Activated CD4-positive, alpha-beta memory T cell treated with anti-CD3 and anti-CD28 coated beads for 36 hours (primary cell): ENCODE data around the gene LENEP. TPM values are rescaled to one million over a fixed set of nuclear protein-coding genes. Genes with fewer than 3 reads are reported as not detected.

Source experiments
- CTCF ChIA-PET: fragments of 350-600 bp; sonication (Branson Sonifier 250); formaldehyde crosslinking; loops from one replicate; lab custom pipeline; 2021; ENCODE audit warnings: antibody characterized with exemption, inconsistent platforms; lab: Charles Lee
- POLR2A ChIA-PET: fragments of 350-600 bp; sonication (Branson Sonifier 250); formaldehyde crosslinking; loops from one replicate; lab custom pipeline; 2021; ENCODE audit warnings: antibody characterized with exemption; lab: Charles Lee
- DNase-seq: peaks from one replicate; pipeline ENCODE4 v3.0.0-alpha.2; 2020
- H3K27ac Mint-ChIP-seq: one replicate; pipeline ENCODE4 v1.8.0; 2021; ENCODE audit warnings: mixed read lengths
- H3K27me3 Mint-ChIP-seq: one replicate; pipeline ENCODE4 v1.8.0; 2021; ENCODE audit warnings: mixed read lengths
- H3K36me3 Mint-ChIP-seq: one replicate; pipeline ENCODE4 v1.8.0; 2021; ENCODE audit warnings: mixed read lengths
- H3K4me1 Mint-ChIP-seq: one replicate; pipeline ENCODE4 v1.8.0; 2021; ENCODE audit warnings: low read depth, mixed read lengths
- H3K4me3 Mint-ChIP-seq: one replicate; pipeline ENCODE4 v1.8.0; 2021; ENCODE audit warnings: mild to moderate bottlenecking, mixed read lengths
- H3K9me3 Mint-ChIP-seq: one replicate; pipeline ENCODE4 v1.8.0; 2021; ENCODE audit warnings: mixed read lengths
- intact Hi-C: fragments of 100-400 bp; cut with micrococcal nuclease; formaldehyde crosslinking; loops from one replicate; pipeline ENCODE4 v1.15.1; 2023
- microRNA-seq: library from miRNA; unstranded; fragments of <30 nt; microRNA quantifications from one replicate; pipeline ENCODE4 v1.2.0, GENCODE V29; 2022; ENCODE audit warnings: borderline number of aligned reads, borderline microRNAs expressed, borderline replicate concordance
- total RNA-seq, 2 experiments: library from RNA; stranded (reverse); gene quantifications; one replicate each; pipeline ENCODE4 v1.2.3, GENCODE V29; 2021

Gene LENEP
- total RNA-seq, 2 experiments from 2014 or later = 0.36 to 0.56 TPM

- H3K36me3 Mint-ChIP-seq = no peaks in the 10 kb centered on the region
- DNase-seq = no peak
- H3K4me3 Mint-ChIP-seq = no peak overlapping the region
- peaks cover 2% of the 10 kb centered on the region for H3K27me3 Mint-ChIP-seq
- CTCF ChIA-PET = interaction anchor here (0.9 to 15.3 kb wide), 24 partner anchors 9 to 134 kb away, joined by 3 to 245 read pairs (median 6); partner anchors contain the start of genes DCST1, EFNA3, EFNA4 and KRTCAP2
- intact Hi-C loops = loop anchor here (2.0 kb wide), 1 partner anchor 41 kb away; no protein-coding TSS in a partner anchor
- peaks cover 7% of the 10 kb centered on the region for H3K4me1 Mint-ChIP-seq
- H3K27ac Mint-ChIP-seq = no peak overlapping the region
- H3K9me3 Mint-ChIP-seq = no peaks in the 10 kb centered on the region
- POLR2A ChIA-PET = no interaction called here
These were observed 50.4 kb downstream of the LENEP start for GRCh38 chr1:155043793-155044192.

Small RNA genes lying within 50 kb of the gene (microRNA-seq; reads per million reads assigned to microRNA genes)
- gene MIR4258 = not detected

Other genes starting within 250 kb of the LENEP start
- under 1 TPM; 0.02 to 0.14 TPM for gene KCNN3, start 123.3 kb upstream of the LENEP start, total RNA-seq
- 10 to 100 TPM; 51.2 to 54.0 TPM for gene PMVK, start 56.9 kb upstream of the LENEP start, total RNA-seq
- gene PBXIP1, start 37.5 kb upstream of the LENEP start, total RNA-seq = 10 to 100 TPM; 55.9 to 57.3 TPM
- gene PYGO2, start 31.8 kb upstream of the LENEP start, total RNA-seq = 10 to 100 TPM; 31.5 to 32.4 TPM
- gene SHC1, start 22.8 kb upstream of the LENEP start, total RNA-seq = 10 to 100 TPM; 43.4 to 46.5 TPM
- gene CKS1B, start 18.9 kb upstream of the LENEP start, total RNA-seq = 100 to 1,000 TPM; 197 to 205 TPM
- gene FLAD1, start 10.2 kb upstream of the LENEP start, total RNA-seq = 10 to 100 TPM; 45.4 to 49.4 TPM
- gene ZBTB7B, start 9.2 kb downstream of the LENEP start, total RNA-seq = 100 to 1,000 TPM; 124 to 125 TPM
- 1 to 10 TPM; 1.1 to 1.3 TPM for gene DCST2, start 40.2 kb downstream of the LENEP start, total RNA-seq
- gene DCST1, start 40.2 kb downstream of the LENEP start, total RNA-seq = under 1 TPM in 1 of 2 experiments, not detected in 1; 0.14 TPM
- 10 to 100 TPM; 54.3 to 60.5 TPM for gene ADAM15, start 57.7 kb downstream of the LENEP start, total RNA-seq
- 1 to 10 TPM; 5.0 to 6.1 TPM for gene EFNA4, start 70.2 kb downstream of the LENEP start, total RNA-seq
- 1 to 10 TPM; 2.4 to 2.6 TPM for gene EFNA3, start 85.3 kb downstream of the LENEP start, total RNA-seq
- gene EFNA1, start 134.3 kb downstream of the LENEP start, total RNA-seq = under 1 TPM in 1 of 2 experiments, not detected in 1; 0.24 TPM
- 10 to 100 TPM; 60.1 TPM for gene SLC50A1, start 142.3 kb downstream of the LENEP start, total RNA-seq
- 10 to 100 TPM; 34.1 to 37.7 TPM for gene DPM3, start 146.9 kb downstream of the LENEP start, total RNA-seq
- gene KRTCAP2, start 179.7 kb downstream of the LENEP start, total RNA-seq = 100 to 1,000 TPM; 138 to 146 TPM
- gene TRIM46, start 180.3 kb downstream of the LENEP start, total RNA-seq = 1 to 10 TPM; 6.3 to 7.1 TPM
- 10 to 100 TPM; 15.6 to 17.3 TPM for gene THBS3, start 214.3 kb downstream of the LENEP start, total RNA-seq
- 10 to 100 TPM; 45.2 to 47.9 TPM for gene MTX1, start 215.1 kb downstream of the LENEP start, total RNA-seq